SK-N-SH (cell line): ENCODE data around the gene RIOK1.

ENCODE experiments used
- POLR2AphosphoS5 ChIP-seq: IDR thresholded peaks from 2 replicates; pipeline ENCODE4 v1.6.1; 2012; ENCODE audit warnings: low read depth, low read length
- TF ChIP-seq, protein P1 (sequence below): fragments of 200-600 bp; sonication (generic); IDR thresholded peaks from 2 replicates; pipeline ENCODE4 v1.6.1; 2017; ENCODE audit warnings: antibody characterized with exemption, mild to moderate bottlenecking, moderate library complexity

DNA sequence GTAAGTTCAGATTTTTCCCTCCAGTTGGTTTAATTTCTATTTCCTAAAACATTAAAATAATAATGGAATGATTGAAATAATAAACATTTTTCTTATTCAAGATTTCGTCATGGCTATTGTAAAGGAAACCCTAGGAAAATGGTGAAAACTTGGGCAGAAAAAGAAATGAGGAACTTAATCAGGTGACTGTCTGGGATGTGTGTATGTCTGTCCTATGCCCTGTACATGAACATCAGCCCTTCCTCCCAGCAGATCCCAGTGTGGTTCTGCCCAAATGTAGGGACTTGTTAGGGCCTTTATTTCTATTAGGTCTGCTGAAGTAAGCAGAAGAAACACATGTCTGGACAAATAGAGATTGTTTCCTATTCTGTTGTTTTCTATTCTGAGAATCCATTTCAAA is 13.1 kb downstream of the RIOK1 start:
- TF ChIP-seq, protein P1, sequence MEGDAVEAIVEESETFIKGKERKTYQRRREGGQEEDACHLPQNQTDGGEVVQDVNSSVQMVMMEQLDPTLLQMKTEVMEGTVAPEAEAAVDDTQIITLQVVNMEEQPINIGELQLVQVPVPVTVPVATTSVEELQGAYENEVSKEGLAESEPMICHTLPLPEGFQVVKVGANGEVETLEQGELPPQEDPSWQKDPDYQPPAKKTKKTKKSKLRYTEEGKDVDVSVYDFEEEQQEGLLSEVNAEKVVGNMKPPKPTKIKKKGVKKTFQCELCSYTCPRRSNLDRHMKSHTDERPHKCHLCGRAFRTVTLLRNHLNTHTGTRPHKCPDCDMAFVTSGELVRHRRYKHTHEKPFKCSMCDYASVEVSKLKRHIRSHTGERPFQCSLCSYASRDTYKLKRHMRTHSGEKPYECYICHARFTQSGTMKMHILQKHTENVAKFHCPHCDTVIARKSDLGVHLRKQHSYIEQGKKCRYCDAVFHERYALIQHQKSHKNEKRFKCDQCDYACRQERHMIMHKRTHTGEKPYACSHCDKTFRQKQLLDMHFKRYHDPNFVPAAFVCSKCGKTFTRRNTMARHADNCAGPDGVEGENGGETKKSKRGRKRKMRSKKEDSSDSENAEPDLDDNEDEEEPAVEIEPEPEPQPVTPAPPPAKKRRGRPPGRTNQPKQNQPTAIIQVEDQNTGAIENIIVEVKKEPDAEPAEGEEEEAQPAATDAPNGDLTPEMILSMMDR = no peak
- no peak for TF ChIP-seq POLR2AphosphoS5
